ENCODE results near the gene C12orf60. TPM values are rescaled to one million over a fixed set of nuclear protein-coding genes. Genes with fewer than 3 reads are reported as not detected.

The C12orf60 gene
- total RNA-seq, 1 experiment from 2014 or later, result 3.5 TPM

GRCh38 chr12:14773685-14774073 lies 29.8 kb upstream of the C12orf60 start:
- H2AFZ ChIP-seq (ENCODE audit: low read depth, low read length, poor library complexity, severe bottlenecking), result no peak overlapping the region
- H4K20me1 ChIP-seq (ENCODE audit: insufficient read depth), result no peaks in the 10 kb centered on the region
- H3K36me3 ChIP-seq (ENCODE audit: control insufficient read depth in 1 of 2, insufficient read depth in 2 of 2, low read length in 2 of 2), result no peaks in the 10 kb centered on the region
- no TSS peak for BruUV-seq (replicated peaks)
- H3K9me2 ChIP-seq (ENCODE audit: insufficient read depth), result no peaks in the 10 kb centered on the region
- TF ChIP-seq ZFX (IDR thresholded peaks at IDR 0.05), result no peak
- TF ChIP-seq CBX3 (IDR thresholded peaks at IDR 0.05; ENCODE audit: low read depth), result no peak
- no peak for TF ChIP-seq SIN3A (IDR thresholded peaks at IDR 0.05; ENCODE audit: low read depth)
- peak overlapping the region; percentile 80 for H3K4me2 ChIP-seq (ENCODE audit: low read length)
- peak overlapping the region; percentile 73; the same call in 1 of the 2 replicates for H3K9ac ChIP-seq (ENCODE audit: low read length)
- H3K4me3 ChIP-seq (replicated peaks in 1 of 2; ENCODE audit: low read depth in 1 of 2, low read length in 2 of 2), result peak overlapping the region; percentile 64 to 65
- CTCF ChIA-PET, result no interaction called here
- peaks cover 21 to 45% of the 10 kb centered on the region in 2 experiments for H3K4me1 ChIP-seq (ENCODE audit: control insufficient read depth in 1 of 2, insufficient read depth in 2 of 2, low read length in 2 of 2)
- DNase-seq (ENCODE audit: low read depth, low spot score) (no peak), ATAC-seq (no peak)
- peak overlapping the region; percentile 76; the same call in 1 of the 2 replicates for H3K27ac ChIP-seq (ENCODE audit: low read depth, low read length)
- intact Hi-C loops (cut with micrococcal nuclease), result loop anchor here (5.0 kb wide), 1 partner anchor 141 kb away; no protein-coding TSS in a partner anchor
- POLR2A ChIA-PET, result interaction anchor here (2.9 kb wide), 1 partner anchor 29 kb away, joined by 13 read pairs; the partner anchor contains the start of genes C12orf60 and WBP11
- RAD21 ChIA-PET (ENCODE audit: low non-redundant PET in 1 of 2, low total read pairs in 2 of 2, uncharacterized antibody in 2 of 2, unreplicated experiment in 2 of 2), result no interaction called here
- H3K79me2 ChIP-seq (ENCODE audit: insufficient read depth, low read length), result no peaks in the 10 kb centered on the region
- no peaks in the 10 kb centered on the region for H3K9me3 ChIP-seq (ENCODE audit: control insufficient read depth in 1 of 2, insufficient read depth in 1 of 2, low read depth in 1 of 2, low read length in 2 of 2)
- no peaks in the 10 kb centered on the region for H3K27me3 ChIP-seq (ENCODE audit: insufficient read depth, low read length)

GRCh38 chr12:14774074-14774905 lies 29.2 kb upstream of the C12orf60 start:
- ChIA-PET RAD21 (ENCODE audit: low non-redundant PET in 1 of 2, low total read pairs in 2 of 2, uncharacterized antibody in 2 of 2, unreplicated experiment in 2 of 2) (no interaction called here), POLR2A (interaction anchor here (1.2 to 2.9 kb wide), 2 partner anchors 15 to 29 kb away, joined by 3 to 13 read pairs; partner anchors contain the start of genes C12orf60 and WBP11), CTCF (no interaction called here)
- Histone ChIP-seq H3K4me3 (replicated peaks in 1 of 2; ENCODE audit: low read depth in 1 of 2, low read length in 2 of 2) (peak overlapping the region; percentile 64 to 65), H3K27me3 (ENCODE audit: insufficient read depth, low read length) (no peaks in the 10 kb centered on the region), H3K4me1 (ENCODE audit: control insufficient read depth in 1 of 2, insufficient read depth in 2 of 2, low read length in 2 of 2) (peaks cover 21 to 44% of the 10 kb centered on the region in 2 experiments), H4K20me1 (ENCODE audit: insufficient read depth) (no peaks in the 10 kb centered on the region), H3K4me2 (ENCODE audit: low read length) (peak overlapping the region; percentile 80), H3K27ac (ENCODE audit: low read depth, low read length) (peak overlapping the region; percentile 76), H3K9me2 (ENCODE audit: insufficient read depth) (no peaks in the 10 kb centered on the region), H2AFZ (ENCODE audit: low read depth, low read length, poor library complexity, severe bottlenecking) (no peak overlapping the region), H3K9me3 (ENCODE audit: control insufficient read depth in 1 of 2, insufficient read depth in 1 of 2, low read depth in 1 of 2, low read length in 2 of 2) (no peaks in the 10 kb centered on the region), H3K36me3 (ENCODE audit: control insufficient read depth in 1 of 2, insufficient read depth in 2 of 2, low read length in 2 of 2) (no peaks in the 10 kb centered on the region), H3K9ac (ENCODE audit: low read length) (peak overlapping the region; percentile 73), H3K79me2 (ENCODE audit: insufficient read depth, low read length) (no peaks in the 10 kb centered on the region)
- TF ChIP-seq CBX3 (IDR thresholded peaks at IDR 0.05; ENCODE audit: low read depth) (no peak), SP1 (IDR thresholded peaks at IDR 0.05; ENCODE audit: low read depth) (peak; percentile 94), POLR2AphosphoS5 (IDR thresholded peaks at IDR 0.05; ENCODE audit: low read depth, low read length) (peak; percentile 86)
- intact Hi-C loops (cut with micrococcal nuclease), result loop anchor here (5.0 kb wide), 1 partner anchor 142 kb away; no protein-coding TSS in a partner anchor
- TSS peak; percentile 86 for BruUV-seq (replicated peaks)
- peak; percentile 74 for DNase-seq (ENCODE audit: low read depth, low spot score)
- peak; percentile 73 for ATAC-seq
